NOMO-1 treated with dmso at 0.1 percent for 144 hours (cell line): ENCODE measurements around the gene AMN1.

Source experiments
- DNase-seq: peaks from one replicate; lab custom pipeline; 2025; ENCODE audit not compliant: unreplicated experiment; lab: John Stamatoyannopoulos, UW

AMN1 gene

GRCh38 chr12:31633464-31633863 is 95.4 kb downstream of the AMN1 start:
- DNase-seq: no peak

- DNase-seq: no peak
These were observed 97.0 kb downstream of the AMN1 start for GRCh38 chr12:31631809-31632208.

- no peak for DNase-seq
These were observed 97.6 kb downstream of the AMN1 start for GRCh38 chr12:31631023-31631724.

GRCh38 chr12:31629756-31630732 is 98.8 kb downstream of the AMN1 start:
- no peak for DNase-seq

- no peak for DNase-seq
These were observed 101.3 kb downstream of the AMN1 start for GRCh38 chr12:31627456-31628054.

- no peak for DNase-seq
These were observed 102.4 kb downstream of the AMN1 start for GRCh38 chr12:31626270-31626995.

GRCh38 chr12:31622038-31622437 is 106.8 kb downstream of the AMN1 start:
- DNase-seq: no peak
